Heart left ventricle (tissue), 16 donors: ENCODE results near the gene MIS12. TPM values are rescaled to one million over a fixed set of nuclear protein-coding genes. Genes with fewer than 3 reads are reported as not detected.

ENCODE experiments used
- ATAC-seq, 4 donors: fragments of 200-7000 bp; cut with Tn5 transposase; one replicate each; pipeline ENCODE4 v1.9.1; 2020 to 2022; ENCODE audit warnings: moderate library complexity in 4 of 4, mild to moderate bottlenecking in 3 of 4, moderate number of reproducible peaks in 1 of 4
- DNase-seq, 5 donors: peaks; one replicate each; pipeline ENCODE4 v3.0.0-alpha.2; 2020
- H3K27ac ChIP-seq, 12 donors: fragments of 200-600 bp; sonication (generic) in 4 of 12; one replicate each; pipeline versions ENCODE4 v1.5.0 to v1.8.0; 2016 to 2022; ENCODE audit warnings: mild to moderate bottlenecking in 2 of 12
- H3K27me3 ChIP-seq, 9 donors: fragments of 200-600 bp; sonication (generic) in 2 of 9; one replicate each; pipeline versions ENCODE4 v1.5.1 to v1.8.0; 2016 to 2022; ENCODE audit warnings: mild to moderate bottlenecking in 3 of 9
- H3K36me3 ChIP-seq, 9 donors: fragments of 200-600 bp; sonication (generic) in 2 of 9; one replicate each; pipeline versions ENCODE4 v1.5.0 to v1.8.0; 2018 to 2022; ENCODE audit warnings: mild to moderate bottlenecking in 2 of 9
- H3K4me1 ChIP-seq, 12 donors: fragments of 200-600 bp; sonication (generic) in 4 of 12; one replicate each; pipeline versions ENCODE4 v1.5.0 to v1.8.0; 2016 to 2022; ENCODE audit warnings: mild to moderate bottlenecking in 3 of 12
- H3K4me3 ChIP-seq, 12 donors: fragments of 200-600 bp; sonication (generic) in 4 of 12; one replicate each; pipeline versions ENCODE4 v1.5.0 to v1.8.0; 2017 to 2022; ENCODE audit warnings: mild to moderate bottlenecking in 9 of 12, moderate library complexity in 4 of 12
- H3K9me3 ChIP-seq, 12 donors: fragments of 200-600 bp; sonication (generic) in 4 of 12; one replicate each; pipeline versions ENCODE4 v1.5.0 to v1.8.0; 2016 to 2022; ENCODE audit warnings: mild to moderate bottlenecking in 1 of 12
- POLR2A ChIP-seq, 2 donors: fragments of 450-650 bp; IDR thresholded peaks; one replicate each; pipeline ENCODE4 v1.6.1; 2017; ENCODE audit warnings: antibody characterized with exemption in 2 of 2, mild to moderate bottlenecking in 2 of 2, moderate library complexity in 2 of 2
- WGBS, 4 donors: extraction: QIAGEN DNeasy Blood & Tissue Kit in 2 of 4; methylation state at CpG; one replicate each; pipeline versions ENCODE4 v1.1.5 to v1.1.7; 2013 to 2018; 5-methylcytosine and 5-hydroxymethylcytosine counted together
- intact Hi-C, 10 donors: fragments of 100-400 bp; cut with DNase I; formaldehyde crosslinking; loops; one replicate each; pipeline versions ENCODE4 v1.11.1 to v1.14.2; 2022
- polyA plus RNA-seq, 2 donors: library from polyadenylated mRNA; stranded (reverse); fragments of 200-250 nt; gene quantifications; one replicate each; pipeline ENCODE4 v1.2.3, GENCODE V29; 2013
- total RNA-seq, 9 donors: library from RNA; depleted of rRNA in 2 of 9; stranded (reverse); fragments of >200 nt in 2 of 9; fragmentation: NEBNext Ultra II Directional in 3 of 9; extraction: Animal tissue kit (Norgen Biotek cat#: 25700) in 3 of 9; gene quantifications; one replicate each; pipeline versions ENCODE4 v1.1.0 to v1.2.4, GENCODE V29; 2016 to 2023
- TF ChIP-seq, protein P1 (sequence below), 12 donors: fragments of 200-600 bp; sonication (generic) in 4 of 12; IDR thresholded peaks; one replicate each; pipeline versions ENCODE4 v1.5.0 to v1.8.0; 2018 to 2022; ENCODE audit warnings: antibody characterized with exemption in 12 of 12, mild to moderate bottlenecking in 5 of 12
- donor health status: ischemic (EF 13 %, LVEDD 7.1; RV severe dilation, severe dysfunction).
- donor health status: healthy with polysubstance abuse.
- donor health status: DM: no; HTN: yes; CAD: no.
- donor health status: DM: no; HTN: no; CAD: no.
- donor health status: ischemic (EF 25% LVEDD 6.9; RV normal size, moderate dysfunction).
- donor health status: ischemic (EF 25% LVEDD 5.7; RV mildly dilated, moderate dysfunction).
- donor health status: healthy.
- donor health status: DM: yes; HTN: yes; CAD: no.
- donor health status: ischemic (EF 35%, LVEDD 5.7; RV mildly dilated, moderate dysfunction).
- donor health status: nonischemic (EF 11% LVEDD 7.7; RV severe dilation, severe dysfunction).
- donor health status: DM: yes; HTN: yes; CAD: no.
- donor health status: PGD.
- donor health status: ischemic (EF 29% LVEDD 5.4; RV normal size, mild dysfunction).
- donor health status: nonischemic (EF 23%, LVEDD 6.1; RV moderate dilation, normal function).

MIS12 gene
- total and polyA plus RNA-seq, 11 donors, result 5.2 to 14.2 (median 11.0) TPM

DNA sequence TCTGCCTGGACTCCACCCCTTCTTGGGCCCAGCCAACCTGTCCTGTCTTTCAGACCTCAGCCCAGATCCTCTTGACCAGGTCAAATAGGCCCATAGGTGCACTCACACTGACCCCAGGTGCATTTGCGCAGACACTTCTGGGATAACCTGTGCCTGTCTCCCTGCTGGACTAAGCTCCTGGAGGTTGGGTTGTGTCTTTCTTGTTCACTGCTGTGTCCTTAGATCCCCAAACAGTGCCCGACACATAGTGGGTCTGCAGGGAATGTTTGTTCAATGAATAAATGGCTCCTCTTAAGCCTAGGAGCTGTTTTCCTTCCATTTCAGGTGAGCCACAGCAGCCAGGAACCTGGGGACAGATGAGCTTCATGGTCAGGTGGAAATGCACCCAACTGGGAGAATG is 49.1 kb downstream of the MIS12 start:
- peaks cover 0 to 95% (median 78%) of the 10 kb centered on the region in 9 donors for H3K36me3 ChIP-seq
- H3K9me3 ChIP-seq, result no peaks in the 10 kb centered on the region
- H3K4me3 ChIP-seq, result no peak overlapping the region
- TF ChIP-seq POLR2A (IDR thresholded peaks at IDR 0.05), result no peak
- TF ChIP-seq, protein P1, sequence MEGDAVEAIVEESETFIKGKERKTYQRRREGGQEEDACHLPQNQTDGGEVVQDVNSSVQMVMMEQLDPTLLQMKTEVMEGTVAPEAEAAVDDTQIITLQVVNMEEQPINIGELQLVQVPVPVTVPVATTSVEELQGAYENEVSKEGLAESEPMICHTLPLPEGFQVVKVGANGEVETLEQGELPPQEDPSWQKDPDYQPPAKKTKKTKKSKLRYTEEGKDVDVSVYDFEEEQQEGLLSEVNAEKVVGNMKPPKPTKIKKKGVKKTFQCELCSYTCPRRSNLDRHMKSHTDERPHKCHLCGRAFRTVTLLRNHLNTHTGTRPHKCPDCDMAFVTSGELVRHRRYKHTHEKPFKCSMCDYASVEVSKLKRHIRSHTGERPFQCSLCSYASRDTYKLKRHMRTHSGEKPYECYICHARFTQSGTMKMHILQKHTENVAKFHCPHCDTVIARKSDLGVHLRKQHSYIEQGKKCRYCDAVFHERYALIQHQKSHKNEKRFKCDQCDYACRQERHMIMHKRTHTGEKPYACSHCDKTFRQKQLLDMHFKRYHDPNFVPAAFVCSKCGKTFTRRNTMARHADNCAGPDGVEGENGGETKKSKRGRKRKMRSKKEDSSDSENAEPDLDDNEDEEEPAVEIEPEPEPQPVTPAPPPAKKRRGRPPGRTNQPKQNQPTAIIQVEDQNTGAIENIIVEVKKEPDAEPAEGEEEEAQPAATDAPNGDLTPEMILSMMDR (IDR thresholded peaks at IDR 0.05), result no peak
- intact Hi-C loops, result no loop called here
- H3K27me3 ChIP-seq, result no peaks in the 10 kb centered on the region
- DNase-seq, result no peak
- H3K4me1 ChIP-seq, result no peaks in the 10 kb centered on the region
- WGBS, 4 donors, result 93 to 100% (median 95%) methylated on average over 2 of the region's 2 CpGs
- H3K27ac ChIP-seq, result no peak overlapping the region
- ATAC-seq, result no peak

DNA sequence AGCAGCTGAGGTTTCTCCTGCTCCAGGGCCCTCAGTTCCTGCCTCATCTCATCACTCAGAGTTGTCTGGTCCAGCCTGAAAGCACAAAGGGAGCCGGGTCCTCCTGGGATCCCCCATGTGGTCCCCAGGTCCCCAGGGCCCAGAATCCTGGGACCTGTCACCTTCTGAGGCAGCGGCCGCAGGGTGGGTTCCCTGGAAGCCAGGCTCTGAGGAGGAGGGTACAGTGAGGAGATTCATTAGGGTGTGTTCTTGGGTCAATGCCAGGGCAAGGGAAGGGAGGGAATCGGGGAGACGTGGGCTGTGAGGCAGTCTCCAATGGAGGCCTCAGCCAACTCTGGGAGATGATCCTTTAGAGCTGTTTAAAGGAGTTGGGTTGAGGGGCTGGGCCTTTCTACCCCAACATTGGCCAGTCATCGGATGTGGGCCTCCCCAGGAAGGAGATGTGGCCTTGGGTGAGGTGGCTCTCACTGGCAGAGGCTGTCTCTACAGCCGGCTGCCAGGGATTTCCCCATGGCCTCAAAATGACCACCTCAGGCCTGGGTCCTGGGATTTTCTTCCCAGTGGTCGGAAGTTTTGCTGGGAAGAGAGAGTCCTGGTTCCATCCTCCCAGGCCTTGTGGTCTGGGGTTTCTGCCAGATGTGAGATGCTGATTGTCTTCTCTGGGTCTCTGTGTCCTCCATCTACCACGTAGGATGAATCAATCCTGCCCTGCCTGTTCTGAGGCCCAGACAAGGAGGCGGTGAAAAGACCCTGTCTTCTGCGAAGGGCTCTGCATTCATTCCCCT is 50.7 kb downstream of the MIS12 start:
- H3K9me3 ChIP-seq, result no peaks in the 10 kb centered on the region
- WGBS, 4 donors, result 78 to 83% (median 79%) methylated on average over 11 of the region's 11 CpGs
- ATAC-seq (no peak), DNase-seq (no peak)
- no peak overlapping the region for H3K4me3 ChIP-seq
- peaks cover 0 to 95% (median 78%) of the 10 kb centered on the region in 9 donors for H3K36me3 ChIP-seq
- no peaks in the 10 kb centered on the region for H3K4me1 ChIP-seq
- intact Hi-C loops, result no loop called here
- H3K27me3 ChIP-seq, result no peaks in the 10 kb centered on the region
- no peak overlapping the region for H3K27ac ChIP-seq
- TF ChIP-seq, protein P1 (IDR thresholded peaks at IDR 0.05), result no peak
- no peak for TF ChIP-seq POLR2A (IDR thresholded peaks at IDR 0.05)

DNA sequence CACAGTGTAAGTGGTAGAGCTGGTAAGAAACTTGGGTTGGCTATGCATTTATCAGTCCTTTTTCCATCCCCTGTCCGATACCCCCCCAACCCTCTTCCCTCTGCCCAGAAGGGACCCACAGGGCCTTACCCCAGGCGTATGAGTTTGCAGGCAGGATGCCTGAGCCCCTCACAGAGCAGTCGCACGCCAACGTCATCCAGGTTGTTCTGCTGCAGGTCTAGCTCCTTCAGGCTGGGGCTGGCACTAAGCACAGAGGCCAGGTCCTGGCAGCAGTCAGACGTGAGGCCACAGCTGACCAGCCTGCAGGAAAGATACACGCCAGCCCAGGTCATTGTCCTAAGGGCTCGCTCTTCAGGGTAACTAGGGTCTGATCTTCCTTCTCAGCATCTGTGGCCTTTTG is 52.9 kb downstream of the MIS12 start:
- Histone ChIP-seq H3K27ac (no peak overlapping the region), H3K4me3 (no peak overlapping the region), H3K27me3 (no peaks in the 10 kb centered on the region), H3K4me1 (no peaks in the 10 kb centered on the region), H3K36me3 (peaks cover 0 to 89% (median 69%) of the 10 kb centered on the region in 9 donors), H3K9me3 (no peaks in the 10 kb centered on the region)
- WGBS, 4 donors, result 91 to 95% (median 93%) methylated on average over 8 of the region's 8 CpGs
- ATAC-seq (no peak), DNase-seq (no peak)
- TF ChIP-seq, protein P1 (IDR thresholded peaks at IDR 0.05), result no peak
- no peak for TF ChIP-seq POLR2A (IDR thresholded peaks at IDR 0.05)
- intact Hi-C loops, result no loop called here

DNA sequence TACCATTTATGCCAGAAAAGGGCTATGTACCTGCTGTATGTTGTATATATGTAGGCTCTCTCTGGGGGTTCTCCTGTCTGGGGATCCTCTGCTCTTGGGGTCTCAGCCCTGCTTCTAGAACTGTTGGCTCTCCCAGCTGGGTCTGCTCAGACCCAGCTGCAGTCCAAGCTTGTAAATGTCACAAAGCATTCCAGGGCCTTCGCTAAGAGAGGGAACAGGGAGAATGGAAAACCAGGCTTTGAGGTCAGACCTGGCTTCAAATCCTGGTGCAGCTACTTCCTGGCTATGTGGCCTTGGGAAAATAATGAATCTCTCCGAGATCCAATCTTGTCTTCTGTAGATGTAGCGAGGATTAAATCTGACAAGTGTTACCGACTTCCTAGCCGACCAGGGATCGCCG is 54.0 kb downstream of the MIS12 start:
- TF ChIP-seq, protein P1 (IDR thresholded peaks at IDR 0.05), result no peak
- Histone ChIP-seq H3K27me3 (no peaks in the 10 kb centered on the region), H3K4me1 (no peaks in the 10 kb centered on the region), H3K4me3 (no peak overlapping the region), H3K9me3 (no peaks in the 10 kb centered on the region), H3K27ac (no peak overlapping the region), H3K36me3 (peaks cover 0 to 87% (median 65%) of the 10 kb centered on the region in 9 donors)
- DNase-seq (no peak), ATAC-seq (no peak)
- intact Hi-C loops, result no loop called here
- WGBS, 4 donors, result 86 to 93% (median 88%) methylated on average over 7 of the region's 7 CpGs

Other genes starting within 250 kb of the MIS12 start
- gene RABEP1, start 204.3 kb upstream of the MIS12 start, total RNA-seq, result 10 to 100 TPM; 42.6 to 70.4 (median 54.1) TPM
- 10 to 100 TPM; 23.5 to 34.8 TPM for gene RABEP1, start 204.3 kb upstream of the MIS12 start, polyA plus RNA-seq
- 10 to 100 TPM; 27.5 to 51.8 (median 35.9) TPM for gene NUP88, start 66.9 kb upstream of the MIS12 start, total RNA-seq
- 10 to 100 TPM; 58.0 to 69.6 TPM for gene NUP88, start 66.9 kb upstream of the MIS12 start, polyA plus RNA-seq
- gene RPAIN, start 66.4 kb upstream of the MIS12 start, total RNA-seq, result 10 to 100 TPM; 23.5 to 46.2 (median 29.0) TPM
- 10 to 100 TPM; 40.4 to 41.7 TPM for gene RPAIN, start 66.4 kb upstream of the MIS12 start, polyA plus RNA-seq
- gene C1QBP, start 47.4 kb upstream of the MIS12 start, total RNA-seq, result 100 to 1,000 TPM; 108 to 159 (median 121) TPM
- 100 to 1,000 TPM; 150 to 173 TPM for gene C1QBP, start 47.4 kb upstream of the MIS12 start, polyA plus RNA-seq
- 1 to 10 TPM; 4.7 to 8.6 (median 7.5) TPM for gene DHX33, start 17.6 kb upstream of the MIS12 start, total RNA-seq
- gene DHX33, start 17.6 kb upstream of the MIS12 start, polyA plus RNA-seq, result 1 to 10 TPM; 2.1 to 5.6 TPM
- gene DERL2, start 388 bp upstream of the MIS12 start, total RNA-seq, result 10 to 100 TPM; 21.8 to 42.9 (median 29.5) TPM
- gene DERL2, start 388 bp upstream of the MIS12 start, polyA plus RNA-seq, result 10 to 100 TPM; 36.4 to 48.1 TPM
- 10 to 100 TPM in 4 of 9 donors, 1 to 10 TPM in 5; 3.8 to 16.7 (median 8.8) TPM for gene NLRP1, start 97.9 kb downstream of the MIS12 start, total RNA-seq
- gene NLRP1, start 97.9 kb downstream of the MIS12 start, polyA plus RNA-seq, result 10 to 100 TPM in 1 of 2 donors, 1 to 10 TPM in 1; 5.3 to 12.8 TPM